ENCODE results near the gene PUM2. TPM values are rescaled to one million over a fixed set of nuclear protein-coding genes. Genes with fewer than 3 reads are reported as not detected.
"Not testable (repeated sequence)": the region's sequence is repeated elsewhere in the genome, so short reads cannot be mapped to it uniquely, and the experiment has no call there.

PUM2 gene
- total RNA-seq, 1 experiment from 2014 or later, result 117 TPM

GRCh38 chr2:20242727-20243377 lies 107.8 kb downstream of the PUM2 start:
- Mint-ChIP-seq H3K9me3 (ENCODE audit: unreplicated experiment) (peaks cover 10% of the 10 kb centered on the region), H3K27ac (ENCODE audit: unreplicated experiment) (no peak overlapping the region), H3K36me3 (ENCODE audit: insufficient read depth, unreplicated experiment) (peaks cover 59% of the 10 kb centered on the region), H3K4me3 (ENCODE audit: unreplicated experiment) (no peak overlapping the region), H3K4me1 (ENCODE audit: low read depth, unreplicated experiment) (peaks cover 8% of the 10 kb centered on the region), H3K27me3 (ENCODE audit: insufficient read depth, unreplicated experiment) (no peaks in the 10 kb centered on the region)
- POLR2A ChIA-PET, result no interaction called here
- Histone ChIP-seq H3K4me3 (ENCODE audit: low read depth, low read length) (no peak overlapping the region), H3K27me3 (replicated peaks; ENCODE audit: control insufficient read depth, insufficient read depth, low read length) (no peaks in the 10 kb centered on the region), H3K9me3 (no peaks in the 10 kb centered on the region), H3K36me3 (ENCODE audit: control insufficient read depth, insufficient read depth, low read length) (no peaks in the 10 kb centered on the region; the same call in 1 of the 2 replicates), H3K4me1 (no peaks in the 10 kb centered on the region)
- intact Hi-C loops (cut with micrococcal nuclease; ENCODE audit: unreplicated experiment), result no loop called here
- BruUV-seq (replicated peaks), result no TSS peak
- DNase-seq, result peak in 1 of 2 experiments; percentile 31
- no peak for TF ChIP-seq CTCF (IDR thresholded peaks at IDR 0.05; ENCODE audit: insufficient read depth in 1 of 2, low read depth in 1 of 2, low read length in 1 of 2, severe bottlenecking in 1 of 2, unreplicated experiment in 1 of 2)
- CTCF ChIA-PET, result no interaction called here

DNA sequence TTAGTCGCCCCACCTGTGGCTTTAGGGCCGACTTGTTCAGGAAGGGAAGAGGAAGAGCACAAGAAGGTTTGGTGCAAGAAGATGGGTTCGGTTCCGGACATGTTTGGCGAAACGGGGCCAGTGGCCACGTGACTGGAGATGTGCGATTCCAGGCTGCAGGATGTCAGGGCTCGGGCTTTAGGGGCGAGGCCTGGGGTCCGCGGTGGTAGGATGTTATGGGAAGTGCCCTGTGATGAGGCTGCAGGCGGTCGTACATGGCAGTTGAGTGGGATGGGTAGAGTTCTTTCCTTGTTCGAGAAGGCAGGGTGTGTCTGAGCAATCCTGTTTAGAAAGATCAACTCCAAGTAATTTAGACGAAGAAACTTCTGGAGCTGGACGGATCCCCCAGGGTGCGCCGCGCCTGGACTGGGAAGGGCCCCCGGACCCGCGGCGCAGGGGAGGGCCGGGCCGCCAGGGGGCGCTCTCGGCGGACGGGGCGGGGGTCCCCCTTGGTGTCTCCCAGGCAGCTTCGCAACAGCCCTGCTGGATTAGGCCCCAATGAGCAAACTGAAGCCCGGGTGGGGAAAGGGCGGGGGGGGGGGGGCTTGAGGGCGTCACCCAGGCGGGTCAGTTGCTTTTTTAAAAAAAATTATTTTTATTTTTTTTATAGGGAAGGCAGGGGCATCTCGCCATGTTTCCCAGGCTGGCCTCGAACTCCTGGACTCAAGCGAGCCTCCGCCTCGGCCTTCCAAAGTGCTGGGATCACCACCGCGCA lies 108.5 kb downstream of the PUM2 start:
- peak in 1 of 2 experiments; percentile 32 for TF ChIP-seq CTCF (IDR thresholded peaks at IDR 0.05; ENCODE audit: insufficient read depth in 1 of 2, low read depth in 1 of 2, low read length in 1 of 2, severe bottlenecking in 1 of 2, unreplicated experiment in 1 of 2)
- no peaks in the 10 kb centered on the region for H3K4me1 ChIP-seq
- CTCF ChIA-PET, result no interaction called here
- H3K4me3 ChIP-seq (ENCODE audit: low read depth, low read length), result no peak overlapping the region
- no peak overlapping the region for H3K27ac Mint-ChIP-seq (ENCODE audit: unreplicated experiment)
- no peaks in the 10 kb centered on the region for H3K27me3 ChIP-seq (replicated peaks; ENCODE audit: control insufficient read depth, insufficient read depth, low read length)
- no peaks in the 10 kb centered on the region for H3K27me3 Mint-ChIP-seq (ENCODE audit: insufficient read depth, unreplicated experiment)
- H3K36me3 ChIP-seq (ENCODE audit: control insufficient read depth, insufficient read depth, low read length), result no peaks in the 10 kb centered on the region; the same call in 1 of the 2 replicates
- peaks cover 10% of the 10 kb centered on the region for H3K9me3 Mint-ChIP-seq (ENCODE audit: unreplicated experiment)
- no peak overlapping the region for H3K4me3 Mint-ChIP-seq (ENCODE audit: unreplicated experiment)
- intact Hi-C loops (cut with micrococcal nuclease; ENCODE audit: unreplicated experiment), result no loop called here
- no peak for DNase-seq
- peaks cover 8% of the 10 kb centered on the region for H3K4me1 Mint-ChIP-seq (ENCODE audit: low read depth, unreplicated experiment)
- BruUV-seq (replicated peaks), result no TSS peak
- H3K9me3 ChIP-seq, result no peaks in the 10 kb centered on the region
- peaks cover 52% of the 10 kb centered on the region for H3K36me3 Mint-ChIP-seq (ENCODE audit: insufficient read depth, unreplicated experiment)
- POLR2A ChIA-PET, result no interaction called here

- POLR2A ChIA-PET; H3K9me3 Mint-ChIP-seq (ENCODE audit: unreplicated experiment); DNase-seq; H3K9me3 ChIP-seq; intact Hi-C loops (cut with micrococcal nuclease; ENCODE audit: unreplicated experiment); H3K27ac Mint-ChIP-seq (ENCODE audit: unreplicated experiment); H3K27me3 Mint-ChIP-seq (ENCODE audit: insufficient read depth, unreplicated experiment); H3K27me3 ChIP-seq (replicated peaks; ENCODE audit: control insufficient read depth, insufficient read depth, low read length); BruUV-seq (replicated peaks); H3K4me3 Mint-ChIP-seq (ENCODE audit: unreplicated experiment); H3K4me1 ChIP-seq; H3K36me3 ChIP-seq (ENCODE audit: control insufficient read depth, insufficient read depth, low read length); H3K4me1 Mint-ChIP-seq (ENCODE audit: low read depth, unreplicated experiment); H3K4me3 ChIP-seq (ENCODE audit: low read depth, low read length): not testable (repeated sequence)
- CTCF ChIA-PET, result interaction anchor here (0.7 kb wide), 1 partner anchor 17 kb away, joined by 3 read pairs; no protein-coding TSS in a partner anchor
- peaks cover 40% of the 10 kb centered on the region for H3K36me3 Mint-ChIP-seq (ENCODE audit: insufficient read depth, unreplicated experiment)
Measured at GRCh38 chr2:20240291-20240690, 110.4 kb downstream of the PUM2 start.

Data from Caco-2 (cell line).